Activated T-cell treated with anti-CD3 and anti-CD28 coated beads for 1 hour (primary cell): ENCODE results near the gene PCDH9.
"Not testable (repeated sequence)": the region's sequence is repeated elsewhere in the genome, so short reads cannot be mapped to it uniquely, and the experiment has no call there.

Experiments
- DNase-seq: peaks from one replicate; pipeline ENCODE4 v3.0.0-alpha.2; 2020; ENCODE audit warnings: low read depth

Gene PCDH9

GRCh38 chr13:67128136-67128535, 102.0 kb downstream of the PCDH9 start:
- no peak for DNase-seq

GRCh38 chr13:67125681-67126080, 104.5 kb downstream of the PCDH9 start:
- DNase-seq = no peak

DNA sequence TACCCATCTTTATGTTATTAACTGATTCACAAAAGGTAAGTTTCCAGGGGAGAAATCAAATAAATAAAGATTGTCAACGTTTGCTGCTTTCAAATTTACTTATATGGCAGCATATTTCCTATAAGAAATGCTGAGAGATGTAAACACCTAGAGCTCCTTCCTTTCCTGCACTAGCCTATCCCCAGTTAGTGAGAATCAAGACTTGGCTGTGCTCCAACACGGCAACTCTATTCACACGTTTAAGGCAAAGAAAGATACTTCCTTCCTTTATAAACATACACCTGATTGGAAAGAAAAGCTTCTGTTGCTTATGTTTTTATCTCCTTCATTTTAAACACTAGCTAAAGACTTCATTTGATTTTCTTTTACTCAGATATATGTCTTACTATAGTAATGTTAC, 107.0 kb downstream of the PCDH9 start:
- DNase-seq = no peak

GRCh38 chr13:67122251-67122650, 107.9 kb downstream of the PCDH9 start:
- DNase-seq = no peak

GRCh38 chr13:67120872-67121531, 109.1 kb downstream of the PCDH9 start:
- DNase-seq = no peak

DNA sequence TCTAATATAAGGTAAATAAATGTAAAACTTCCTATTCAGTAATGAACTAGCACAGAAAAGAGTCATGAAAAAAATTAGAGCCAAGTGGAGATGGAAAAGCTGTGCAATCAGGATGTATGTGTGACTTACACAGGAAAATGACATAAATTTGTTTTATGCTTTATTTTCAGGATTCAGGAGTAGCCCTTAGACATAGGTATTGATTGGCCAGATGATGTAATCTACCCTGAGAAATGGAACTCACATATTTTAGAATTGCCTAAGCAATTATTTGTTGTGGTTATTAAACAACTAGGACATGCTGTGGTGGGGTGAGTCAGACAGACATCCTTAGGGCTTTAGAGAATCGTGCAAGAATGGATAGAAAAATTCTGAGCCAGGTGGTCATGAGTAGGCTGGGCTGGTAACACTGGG, 110.6 kb downstream of the PCDH9 start:
- DNase-seq = no peak

DNA sequence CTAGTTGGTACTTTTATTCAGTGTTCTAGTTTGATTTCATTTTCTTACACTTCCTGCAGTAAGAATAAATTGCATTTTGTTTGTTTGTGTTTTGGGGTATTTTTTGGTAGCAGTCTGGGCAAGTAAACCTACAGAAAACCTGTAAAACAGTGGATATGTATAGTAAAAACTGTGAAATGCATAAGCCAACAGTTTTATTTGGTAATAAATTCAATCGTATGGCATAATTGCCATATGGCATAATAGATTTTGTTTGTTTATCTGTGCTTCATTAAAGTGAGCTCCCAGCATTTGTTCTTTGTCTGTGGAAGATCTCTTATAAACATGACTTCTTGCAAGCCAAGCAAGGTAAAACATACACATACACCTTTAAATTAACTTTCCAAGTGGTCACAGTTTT, 111.9 kb downstream of the PCDH9 start:
- no peak for DNase-seq

DNA sequence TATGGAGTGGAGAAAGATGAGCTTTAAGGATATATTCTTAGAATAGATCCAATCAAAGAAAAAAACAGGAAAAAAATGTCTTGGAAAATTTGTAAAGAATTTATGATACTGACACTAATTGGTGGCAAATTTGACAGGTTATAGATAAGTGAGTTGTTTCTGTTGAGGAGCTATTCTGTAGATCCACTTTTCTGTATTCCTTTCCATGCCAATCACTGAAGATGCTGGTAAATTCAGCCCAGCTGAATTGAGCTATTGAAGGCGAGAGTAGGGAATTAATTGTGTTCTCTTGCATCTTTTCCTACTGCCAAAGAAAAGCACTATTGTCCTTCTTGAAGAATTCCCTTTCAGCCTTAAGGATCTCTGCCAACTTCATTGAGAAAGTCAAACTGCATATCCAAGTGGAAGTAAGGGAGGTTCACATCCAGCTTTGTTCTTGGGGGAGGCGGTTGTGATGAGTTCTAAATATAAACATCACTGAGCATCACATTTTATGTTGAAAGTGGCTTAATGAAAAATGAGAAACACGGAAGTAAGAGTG, 113.1 kb downstream of the PCDH9 start:
- DNase-seq = no peak

- DNase-seq = no peak
Observed at GRCh38 chr13:67107979-67108378, 122.2 kb downstream of the PCDH9 start.

- no peak for DNase-seq
Observed at GRCh38 chr13:67106502-67107057, 123.6 kb downstream of the PCDH9 start.

GRCh38 chr13:67101730-67102467, 128.2 kb downstream of the PCDH9 start:
- no peak for DNase-seq

DNA sequence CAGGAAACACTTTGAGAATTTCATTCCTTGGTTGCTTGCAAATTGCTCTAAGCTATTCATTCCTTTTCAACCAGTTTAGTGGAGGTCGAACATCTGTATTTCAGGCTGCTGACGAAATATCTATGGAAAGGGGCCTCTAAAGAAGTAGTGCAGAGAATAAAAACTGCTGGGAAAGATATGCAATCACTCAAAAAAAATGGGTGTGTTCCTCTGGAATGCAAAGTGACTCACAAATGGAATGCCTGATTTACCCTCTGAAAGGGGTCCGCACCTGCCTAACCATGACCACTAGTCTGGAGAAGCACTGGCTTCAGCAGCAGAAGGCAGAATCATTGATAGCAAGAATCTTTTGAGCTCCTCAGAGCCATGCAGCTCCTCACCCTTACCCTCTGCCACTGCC, 129.4 kb downstream of the PCDH9 start:
- DNase-seq = no peak

DNA sequence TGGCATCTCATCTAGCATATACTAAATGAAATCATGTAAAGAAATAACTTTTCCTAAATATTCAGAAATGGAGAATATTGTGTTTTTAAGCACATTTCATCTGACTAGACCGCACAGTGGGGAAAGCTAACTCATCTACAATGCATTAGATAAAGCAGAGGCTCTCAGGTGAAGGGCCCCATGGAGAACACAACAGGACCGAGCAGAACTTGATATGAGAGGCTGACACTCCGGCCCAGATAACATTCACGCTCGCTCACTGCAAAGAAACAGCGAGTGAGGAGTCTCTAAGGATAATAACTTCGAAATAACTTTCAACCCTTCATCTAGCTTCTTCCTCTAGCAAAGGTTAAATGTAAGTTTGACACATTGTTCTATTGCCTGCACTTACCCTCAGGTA, 130.6 kb downstream of the PCDH9 start:
- no peak for DNase-seq

DNA sequence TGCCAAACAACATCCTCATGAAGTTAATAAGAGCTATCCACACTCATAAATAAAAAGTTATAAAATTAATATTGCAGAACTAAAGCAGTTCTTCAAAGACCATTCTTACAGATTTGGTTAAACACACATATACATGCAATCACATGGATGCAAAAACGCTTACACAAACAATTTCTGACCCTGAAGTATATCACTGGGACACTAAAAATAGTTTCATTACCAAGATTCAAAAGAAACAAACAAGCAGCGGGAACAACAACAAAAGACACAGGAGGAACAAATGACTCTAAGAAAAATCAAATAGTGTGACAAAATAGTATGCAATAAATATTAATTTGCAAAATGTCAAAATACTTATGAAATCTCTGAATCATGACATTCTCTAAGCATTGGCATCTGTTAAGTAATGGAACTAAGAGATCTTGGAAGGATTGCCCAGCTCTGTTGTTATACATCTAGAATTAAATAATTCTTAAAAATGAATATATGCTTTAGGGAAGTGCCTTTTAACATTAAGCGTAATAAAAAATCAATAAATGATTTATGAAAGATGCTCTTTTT, 132.2 kb downstream of the PCDH9 start:
- DNase-seq = no peak

GRCh38 chr13:67096893-67097292, 133.2 kb downstream of the PCDH9 start:
- not testable (repeated sequence) for DNase-seq

GRCh38 chr13:67096418-67096817, 133.7 kb downstream of the PCDH9 start:
- no peak for DNase-seq

GRCh38 chr13:67095621-67096020, 134.5 kb downstream of the PCDH9 start:
- DNase-seq = no peak

DNA sequence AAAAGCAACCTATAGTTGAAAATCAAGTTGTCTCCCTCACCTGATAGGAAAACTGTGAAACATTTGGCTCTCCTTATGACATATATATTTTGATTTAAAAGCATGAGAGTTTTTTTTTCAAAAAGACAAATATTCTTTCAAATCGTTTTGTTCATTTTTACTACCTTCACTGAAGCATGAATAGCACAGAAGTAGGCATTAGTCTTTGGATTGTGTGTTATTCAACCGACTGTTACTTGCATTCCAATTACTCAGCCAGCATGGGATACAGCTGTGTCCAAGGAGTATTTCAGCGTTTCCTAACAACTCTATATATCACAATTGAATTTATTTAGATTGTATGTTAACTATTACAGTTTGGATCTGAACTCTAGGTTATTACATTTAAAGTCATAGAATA, 135.2 kb downstream of the PCDH9 start:
- no peak for DNase-seq

GRCh38 chr13:67094078-67094477, 136.1 kb downstream of the PCDH9 start:
- no peak for DNase-seq

GRCh38 chr13:67091603-67092002, 138.5 kb downstream of the PCDH9 start:
- no peak for DNase-seq

DNA sequence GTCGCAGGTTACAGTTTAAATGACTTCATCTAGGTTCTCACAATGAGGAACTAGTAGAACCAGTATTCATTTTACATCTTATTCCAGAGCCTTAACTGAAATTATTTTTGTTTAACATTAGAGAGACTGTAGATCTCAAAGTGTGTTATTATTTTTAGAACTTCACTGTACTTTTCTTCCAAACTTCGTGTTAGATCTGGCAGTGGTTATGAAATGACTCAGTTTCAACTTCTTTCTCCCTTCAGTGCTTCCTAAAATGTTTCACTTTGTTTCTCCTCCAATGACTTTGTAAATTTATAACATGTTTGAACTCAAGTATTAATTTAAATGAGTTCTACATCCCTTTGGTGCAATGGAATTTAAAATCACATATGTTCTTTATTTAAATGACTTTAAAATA, 139.3 kb downstream of the PCDH9 start:
- DNase-seq = no peak

DNA sequence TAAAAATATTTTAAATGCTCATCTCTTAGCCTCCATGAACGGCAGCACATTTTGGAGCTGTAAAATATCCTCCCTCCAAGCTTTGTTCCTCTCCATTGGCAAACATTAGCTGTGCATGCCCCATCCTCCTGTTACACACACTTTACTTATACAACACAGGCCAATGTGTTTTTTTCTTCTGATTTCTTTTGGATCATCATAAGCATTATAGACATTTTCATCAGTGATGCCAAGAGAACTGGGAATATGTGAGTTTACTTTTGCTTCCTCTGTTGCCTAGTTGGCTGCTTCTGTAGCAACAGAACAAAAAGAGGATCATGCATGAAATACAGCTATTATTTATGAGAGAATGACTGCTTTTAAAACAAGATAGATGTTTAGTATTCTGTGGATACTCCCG, 142.6 kb downstream of the PCDH9 start:
- DNase-seq = no peak

GRCh38 chr13:67086260-67086659, 143.9 kb downstream of the PCDH9 start:
- no peak for DNase-seq
